DMS 273 (cell line): ENCODE measurements around the gene GAL3ST3.
"Not testable (repeated sequence)": the region's sequence is repeated elsewhere in the genome, so short reads cannot be mapped to it uniquely, and the experiment has no call there.

Experiments
- DNase-seq: peaks from one replicate; lab custom pipeline; 2025; ENCODE audit not compliant: unreplicated experiment; lab: John Stamatoyannopoulos, UW

GAL3ST3 gene

DNA sequence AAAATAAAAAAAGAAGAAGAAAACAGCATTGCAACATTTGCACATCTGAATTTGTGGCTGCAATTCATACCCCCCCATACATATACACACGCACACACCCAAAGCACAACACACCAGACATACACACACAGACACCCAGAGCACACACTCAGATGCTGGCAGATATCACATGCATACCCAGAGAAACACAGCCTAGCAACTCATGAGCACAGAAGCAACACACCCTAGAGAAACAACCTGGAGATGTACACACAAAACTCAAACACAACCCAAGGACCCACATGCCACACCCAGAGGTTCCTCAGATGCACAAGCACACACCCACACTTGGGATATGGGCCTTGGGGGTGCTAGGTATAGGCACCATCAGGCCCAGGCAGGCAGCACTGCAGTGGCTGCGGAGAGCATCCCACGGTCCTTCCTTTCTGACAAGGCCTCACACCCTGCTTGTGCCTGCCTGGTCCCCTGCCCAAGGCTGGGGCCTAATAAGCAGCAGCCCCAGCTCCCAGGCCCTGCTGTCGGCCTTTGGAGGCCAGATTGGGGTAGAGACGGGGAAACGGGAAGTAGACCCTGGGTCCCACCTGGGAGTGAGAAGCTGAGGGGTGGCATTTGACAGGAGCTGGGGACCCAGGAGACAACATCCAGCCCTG, 34.0 kb downstream of the GAL3ST3 start:
- DNase-seq, result peak; percentile 52

DNA sequence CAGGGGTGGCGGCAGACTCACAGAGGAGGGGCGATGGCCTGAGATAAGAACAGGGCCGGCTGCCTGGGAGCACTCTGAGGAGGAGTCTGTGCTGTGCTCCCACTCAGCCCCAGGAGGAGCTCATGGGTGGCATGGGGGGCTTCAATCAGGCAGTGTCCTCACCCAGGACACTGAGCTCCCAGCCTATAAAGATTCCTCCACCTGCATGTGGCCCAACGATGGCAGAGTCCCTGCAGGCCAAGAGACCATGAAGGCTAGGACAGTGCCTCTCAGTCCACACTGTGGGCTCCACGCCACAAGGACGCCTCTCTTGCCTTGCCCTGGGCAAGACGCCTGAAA, 35.2 kb downstream of the GAL3ST3 start:
- DNase-seq, result no peak

DNA sequence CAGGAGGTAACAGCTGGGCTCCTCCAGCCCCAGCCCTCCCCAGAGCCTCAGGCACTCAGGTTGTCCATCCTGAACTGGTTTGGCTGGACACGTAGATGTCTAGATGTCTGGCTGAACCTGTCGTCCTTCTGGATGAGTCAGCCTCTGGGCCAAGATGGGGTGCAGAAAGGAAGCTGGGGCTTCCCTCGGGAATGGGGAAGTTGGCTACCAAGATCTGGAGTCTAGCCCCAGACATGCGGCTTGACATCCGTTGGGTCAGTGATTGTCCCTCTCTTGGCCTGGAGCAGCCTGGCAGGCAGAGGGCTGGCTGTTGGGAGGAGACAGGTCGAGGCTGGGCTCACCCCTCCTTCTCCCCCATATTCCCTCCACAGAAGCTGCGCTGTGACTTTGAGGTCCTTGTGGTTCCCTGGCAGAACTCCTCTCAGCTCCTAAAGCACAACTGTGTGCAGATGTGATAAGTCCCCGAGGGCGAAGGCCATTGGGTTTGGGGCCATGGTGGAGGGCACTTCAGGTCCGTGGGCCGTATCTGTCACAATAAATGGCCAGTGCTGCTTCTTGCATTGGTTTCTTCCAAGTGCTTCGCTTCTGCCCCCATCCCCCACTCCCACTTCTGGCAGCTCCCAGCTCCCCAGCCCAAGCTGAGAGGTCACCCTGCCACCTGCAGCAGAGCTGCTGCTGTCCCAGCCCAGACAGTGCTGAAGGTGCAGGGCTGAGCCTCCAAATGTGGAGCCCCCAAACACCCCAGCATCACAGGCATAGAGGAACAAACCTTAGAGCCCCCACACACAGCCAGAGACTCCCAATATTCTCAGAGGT, 35.8 kb downstream of the GAL3ST3 start:
- no peak for DNase-seq

DNA sequence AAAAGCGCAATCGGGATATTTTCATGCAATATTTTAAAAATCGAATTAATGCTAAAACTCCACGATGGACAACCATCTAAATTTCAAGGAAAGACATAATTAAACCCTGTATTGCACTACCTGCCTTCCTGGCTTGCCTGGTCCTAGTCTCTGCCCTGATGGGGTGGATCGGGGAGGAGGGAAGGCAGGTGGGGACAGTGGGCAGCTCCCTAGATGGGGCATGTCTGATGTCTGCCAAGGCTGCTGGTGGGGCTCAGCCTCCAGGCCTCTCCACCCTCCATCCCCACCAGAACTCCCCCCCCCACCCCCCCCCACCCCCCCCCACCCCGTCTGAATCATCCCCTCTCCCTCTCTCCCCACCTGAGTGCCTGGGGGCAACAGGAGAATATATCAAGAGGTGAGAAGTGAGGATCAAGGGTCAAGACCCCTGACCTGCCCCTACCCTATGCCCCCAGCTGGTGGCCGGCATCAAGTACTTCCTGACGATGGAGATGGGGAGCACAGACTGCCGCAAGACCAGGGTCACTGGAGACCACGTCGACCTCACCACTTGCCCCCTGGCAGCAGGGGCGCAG, 36.5 kb downstream of the GAL3ST3 start:
- no peak for DNase-seq

DNA sequence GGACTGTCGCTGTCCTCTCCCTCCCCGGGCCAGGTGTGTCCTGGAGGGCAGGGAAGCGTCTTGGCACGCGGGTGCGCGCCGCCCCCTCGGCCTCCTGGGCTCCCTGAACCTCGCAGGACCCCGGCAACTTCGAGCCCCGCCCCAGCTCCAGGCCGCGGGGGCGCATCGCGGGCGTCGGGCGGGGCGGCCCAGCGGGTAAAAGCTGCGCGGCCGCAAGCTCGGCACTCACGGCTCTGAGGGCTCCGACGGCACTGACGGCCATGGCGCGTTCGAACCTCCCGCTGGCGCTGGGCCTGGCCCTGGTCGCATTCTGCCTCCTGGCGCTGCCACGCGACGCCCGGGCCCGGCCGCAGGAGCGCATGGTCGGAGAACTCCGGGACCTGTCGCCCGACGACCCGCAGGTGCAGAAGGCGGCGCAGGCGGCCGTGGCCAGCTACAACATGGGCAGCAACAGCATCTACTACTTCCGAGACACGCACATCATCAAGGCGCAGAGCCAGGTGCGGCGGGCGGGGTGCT, 37.1 kb downstream of the GAL3ST3 start, which contains the start of gene CST6:
CST6 (plus strand) TSS at position 224 of the 519 bp plus-strand sequence; CDS start at position 261, 37 bp downstream.
- DNase-seq, result no peak

DNA sequence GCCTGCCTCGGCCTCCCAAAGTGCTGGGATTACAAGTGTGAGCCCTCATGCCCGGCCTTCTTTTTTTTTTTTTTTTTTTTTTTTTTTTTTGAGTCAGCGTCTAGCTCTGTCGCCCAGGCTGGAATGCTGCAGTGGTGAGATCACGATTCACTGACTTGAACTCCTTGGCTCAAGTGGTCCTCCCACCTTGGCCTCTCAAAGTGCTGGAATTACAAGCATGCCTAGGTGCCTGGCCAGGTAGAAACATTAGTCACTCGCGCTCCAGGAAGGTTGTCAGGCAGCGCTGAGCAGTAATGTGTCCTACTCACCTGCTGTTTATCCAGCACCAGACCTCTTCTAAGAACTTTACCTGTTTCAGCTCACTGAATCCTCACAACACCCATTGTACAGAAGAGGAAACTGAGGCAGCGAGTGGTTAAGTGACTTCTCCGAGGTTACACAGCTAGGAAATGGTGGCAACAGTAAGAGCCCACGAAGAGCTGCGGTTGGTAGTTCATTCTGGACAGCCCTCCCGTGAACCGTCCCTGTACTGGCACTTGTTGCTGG, 37.6 kb downstream of the GAL3ST3 start:
- DNase-seq, result no peak

DNA sequence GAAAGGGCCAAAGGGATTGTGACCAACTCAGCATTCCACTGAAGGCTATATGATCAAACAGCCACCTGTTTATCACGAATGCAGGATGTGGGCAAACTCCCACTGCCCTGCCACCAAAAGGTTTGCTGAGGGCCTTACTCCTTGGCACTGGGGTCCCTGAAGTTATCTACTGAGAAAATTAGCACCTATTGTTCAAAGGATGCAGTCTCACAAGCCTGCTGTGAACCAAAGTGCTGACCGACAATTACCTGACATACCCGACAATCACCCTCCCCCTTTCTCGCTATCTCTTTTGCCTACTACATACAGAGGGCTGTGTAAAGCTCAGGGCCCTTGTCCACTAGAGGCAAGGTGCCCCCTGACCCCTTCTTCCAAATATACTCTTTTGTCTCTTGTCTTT, 38.9 kb downstream of the GAL3ST3 start:
- not testable (repeated sequence) for DNase-seq

DNA sequence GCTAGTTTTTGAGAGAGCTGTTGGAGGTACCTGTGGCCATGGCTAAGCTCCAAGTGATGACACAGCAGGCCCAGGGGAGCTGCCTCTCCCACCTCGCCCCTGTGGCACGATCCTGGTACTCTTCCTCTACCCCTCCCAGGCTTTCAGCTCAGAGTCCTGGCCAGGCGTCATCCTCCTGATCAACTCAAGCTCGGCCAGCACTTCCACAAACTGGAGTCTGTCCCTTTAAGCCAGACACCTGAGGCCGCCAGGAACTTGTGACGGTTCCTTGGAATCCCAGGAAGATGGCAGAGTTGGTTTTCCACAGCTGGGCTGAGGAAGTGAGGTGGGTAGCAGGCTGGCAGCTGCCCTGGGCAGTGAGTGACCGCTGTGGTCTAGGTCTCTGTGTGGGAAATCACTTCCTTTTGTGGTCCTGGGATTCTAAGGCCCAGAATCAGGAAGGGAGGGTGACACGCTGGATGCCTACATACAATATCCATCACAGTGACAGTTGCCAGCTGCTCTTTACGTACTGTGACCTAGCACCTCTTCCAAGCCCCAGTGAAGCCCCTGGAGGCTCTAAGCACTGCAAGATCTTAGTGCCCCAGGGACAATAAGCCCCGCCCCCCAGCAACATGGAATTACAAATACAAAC, 40.4 kb downstream of the GAL3ST3 start:
- DNase-seq, result no peak

DNA sequence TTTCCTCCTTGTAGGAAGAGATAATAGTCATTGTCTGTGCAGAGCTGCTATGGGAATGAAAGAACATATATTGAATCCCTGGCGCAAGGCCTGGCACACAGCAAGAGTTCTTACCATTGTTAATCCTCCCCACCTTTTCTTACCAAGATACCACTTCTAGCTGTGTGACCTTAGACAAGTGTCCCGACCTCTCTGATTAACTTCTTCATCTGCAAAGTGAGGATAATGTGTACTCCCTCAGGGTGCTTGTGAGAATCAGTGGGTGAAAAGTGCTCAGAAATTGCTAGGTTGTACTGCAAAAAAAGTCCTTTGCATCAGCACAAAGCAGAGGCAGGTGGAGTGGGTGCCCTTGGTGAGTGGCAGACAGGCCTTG, 40.9 kb downstream of the GAL3ST3 start:
- DNase-seq, result no peak

DNA sequence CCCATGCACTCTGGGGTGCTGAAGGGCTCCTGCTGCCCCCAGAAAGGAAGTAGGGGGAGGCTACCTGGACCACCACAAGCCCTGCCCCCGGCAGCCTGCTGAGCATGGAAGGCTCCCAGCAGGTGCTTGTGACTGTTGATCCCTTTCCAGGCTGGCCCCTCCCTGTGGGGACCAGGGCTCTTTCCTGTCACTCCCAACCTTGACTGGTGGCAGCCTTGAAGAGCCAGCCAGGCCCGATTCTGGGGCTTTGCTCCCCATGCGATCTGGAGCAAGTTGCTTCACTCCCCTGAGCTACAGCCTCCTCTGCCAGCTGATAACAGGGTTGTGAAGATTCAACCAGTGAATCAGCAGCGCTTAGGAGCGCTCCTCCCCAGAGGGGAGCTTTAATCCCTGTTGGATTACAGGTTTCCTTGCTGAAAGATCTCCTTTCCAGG, 41.7 kb downstream of the GAL3ST3 start:
- DNase-seq, result no peak

DNA sequence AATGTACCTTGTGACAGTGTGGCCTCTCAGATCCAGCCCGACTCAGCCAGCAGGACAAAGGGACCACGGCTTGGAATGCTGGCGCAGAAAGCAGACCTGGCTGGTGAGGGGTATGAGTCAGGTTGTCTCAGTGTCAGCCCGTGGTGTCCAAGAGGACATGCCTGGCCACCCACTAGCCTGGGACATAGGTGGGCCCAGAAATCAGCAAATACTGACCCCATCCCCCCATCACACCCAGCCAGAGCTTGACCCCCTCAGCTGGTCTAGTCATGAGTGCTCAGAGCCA, 42.1 kb downstream of the GAL3ST3 start:
- no peak for DNase-seq

DNA sequence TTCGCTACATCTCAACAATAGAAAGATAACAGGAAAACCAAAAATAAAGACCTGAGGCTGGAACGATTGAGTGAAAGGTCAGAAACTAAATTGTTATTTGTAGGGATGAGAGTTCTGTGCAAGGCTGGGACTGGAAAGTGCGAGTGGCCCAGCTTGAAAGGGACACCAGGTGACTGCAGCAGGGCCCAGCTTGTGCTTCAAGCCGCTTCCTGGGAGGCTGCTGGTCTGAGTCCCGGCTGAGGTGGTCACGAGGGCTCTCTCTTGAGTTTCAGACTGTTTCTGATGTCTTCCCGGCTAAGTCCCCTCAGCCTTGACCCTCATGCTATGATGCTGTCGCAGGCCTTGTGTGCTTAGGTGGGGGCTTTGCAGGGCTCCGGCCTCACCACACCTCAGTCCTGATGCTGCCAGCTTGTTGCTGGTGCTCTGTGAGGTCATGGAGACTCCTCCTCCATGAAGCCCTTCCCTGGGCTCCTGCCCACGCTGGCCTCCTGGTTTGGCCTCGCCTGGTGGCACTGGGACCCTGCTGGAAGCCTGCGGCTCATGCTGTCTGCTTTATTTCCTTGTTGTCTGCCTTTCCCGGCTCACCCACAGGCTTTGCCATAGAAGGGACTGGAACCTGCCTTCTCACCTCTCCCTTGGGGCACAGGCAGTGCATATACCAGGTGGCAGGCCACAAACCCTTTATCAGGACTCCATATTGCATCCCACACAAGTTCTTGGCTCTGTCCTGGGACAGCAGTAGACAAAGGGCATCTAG, 42.6 kb downstream of the GAL3ST3 start:
- no peak for DNase-seq

DNA sequence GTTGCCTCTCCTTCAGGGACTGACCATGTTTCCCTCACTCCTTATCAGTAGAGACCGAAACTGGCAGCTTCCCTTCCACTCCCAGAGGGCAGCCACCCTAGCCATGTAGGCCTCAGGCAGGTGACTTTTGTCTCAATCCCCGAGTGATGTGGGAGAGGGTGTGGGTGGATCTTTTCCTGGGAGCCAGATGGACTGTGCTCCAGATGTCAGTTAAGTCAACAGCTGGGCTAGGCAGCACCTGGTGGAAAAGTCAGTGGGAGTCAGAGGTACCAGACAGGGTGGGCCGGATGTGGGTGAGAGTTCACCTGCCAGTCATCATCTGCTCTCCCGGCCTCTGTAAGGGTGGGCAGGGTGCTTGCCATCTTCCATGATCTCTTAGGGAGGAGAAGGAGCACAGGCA, 44.8 kb downstream of the GAL3ST3 start:
- no peak for DNase-seq

DNA sequence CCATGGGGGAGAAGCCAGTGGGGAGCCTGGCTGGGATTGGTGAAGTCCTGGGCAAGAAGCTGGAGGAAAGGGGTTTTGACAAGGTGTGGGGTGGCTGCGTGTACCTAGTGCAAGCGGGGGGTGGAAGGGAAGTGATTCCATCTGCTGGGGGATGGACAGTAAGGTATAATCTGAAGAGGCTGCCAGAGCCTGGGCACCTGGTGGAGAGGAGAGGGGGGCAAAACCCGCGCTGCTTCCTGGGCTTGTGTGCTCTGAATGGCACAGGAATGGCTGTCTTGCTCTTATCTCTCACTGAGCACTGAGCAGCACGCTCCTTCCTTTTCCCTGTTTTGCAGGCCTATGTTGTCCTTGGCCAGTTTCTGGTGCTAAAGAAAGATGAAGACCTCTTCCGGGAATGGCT, 45.7 kb downstream of the GAL3ST3 start:
- no peak for DNase-seq

DNA sequence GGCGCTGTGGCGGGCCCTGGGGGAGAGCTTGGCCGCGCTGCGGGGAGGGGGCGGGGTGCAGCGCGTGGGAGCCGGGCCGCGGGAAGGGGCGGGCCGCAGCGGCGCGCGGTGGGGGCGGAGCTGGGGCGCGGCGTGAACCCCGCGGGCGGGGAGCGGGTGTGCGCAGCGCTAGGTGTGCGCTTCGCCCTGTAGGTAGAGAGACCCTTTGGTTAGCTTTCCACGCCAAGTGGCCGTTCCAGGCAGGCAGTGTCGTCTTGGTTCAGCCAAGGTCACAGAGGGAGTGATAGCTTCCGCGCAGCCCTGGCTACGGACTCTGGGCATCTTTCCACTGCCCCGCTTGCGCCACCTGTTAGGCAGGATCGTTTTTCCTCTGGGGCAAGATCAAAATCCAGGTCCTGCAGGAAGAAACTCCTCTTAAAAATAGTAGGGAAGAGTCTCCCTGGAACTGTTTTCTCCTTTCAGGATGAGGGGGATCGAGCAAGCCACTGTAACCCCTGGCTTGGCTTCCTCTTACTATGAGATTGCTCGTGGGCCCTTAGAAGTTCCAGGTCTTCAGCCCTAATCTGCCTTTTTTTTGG, 46.2 kb downstream of the GAL3ST3 start:
- DNase-seq, result peak; percentile 74

DNA sequence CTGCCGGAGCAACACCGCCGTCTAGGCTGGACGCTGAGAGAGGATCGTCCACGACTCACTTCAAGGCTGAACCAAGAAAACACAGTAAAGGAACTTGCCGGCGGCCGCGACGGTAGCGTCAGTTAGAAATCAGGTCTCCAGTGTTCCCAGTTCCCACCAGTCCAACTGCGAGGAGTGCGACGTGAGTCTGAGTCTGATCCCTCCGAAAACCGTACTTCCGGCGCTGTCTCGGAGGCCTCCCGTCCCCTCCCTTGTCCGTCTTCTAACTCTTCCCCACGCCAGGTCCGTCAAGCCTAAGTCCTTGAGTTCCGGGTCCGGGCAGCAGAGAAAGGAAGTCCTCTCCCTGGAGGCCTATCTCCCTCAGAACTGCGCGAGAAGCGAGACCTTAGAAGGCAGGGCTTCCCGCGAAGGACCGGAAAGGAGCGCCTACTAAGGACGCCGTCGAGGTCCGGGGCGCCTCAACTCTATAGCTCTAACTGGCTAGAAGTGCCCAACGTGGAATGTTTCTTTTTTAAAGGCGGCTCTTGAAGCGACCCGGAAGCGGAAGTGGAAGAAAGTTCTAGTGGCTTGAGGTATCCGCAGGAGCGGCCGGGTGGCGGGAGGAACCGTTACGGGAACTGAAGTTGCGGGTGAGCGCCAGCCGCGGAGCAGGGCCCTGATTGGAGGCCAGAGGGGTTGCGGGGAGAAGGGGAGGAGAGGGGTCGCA, 46.9 kb downstream of the GAL3ST3 start, which contains the start of the genes BANF1 and EIF1AD:
BANF1 (plus strand) TSS at position 562 of the 706 bp plus-strand sequence. CDS start 748 bp downstream, outside the sequence.
EIF1AD (minus strand) TSS at position 216 of the 706 bp plus-strand sequence. CDS start 1,768 bp downstream, outside the sequence.
- peak; percentile 97 for DNase-seq

DNA sequence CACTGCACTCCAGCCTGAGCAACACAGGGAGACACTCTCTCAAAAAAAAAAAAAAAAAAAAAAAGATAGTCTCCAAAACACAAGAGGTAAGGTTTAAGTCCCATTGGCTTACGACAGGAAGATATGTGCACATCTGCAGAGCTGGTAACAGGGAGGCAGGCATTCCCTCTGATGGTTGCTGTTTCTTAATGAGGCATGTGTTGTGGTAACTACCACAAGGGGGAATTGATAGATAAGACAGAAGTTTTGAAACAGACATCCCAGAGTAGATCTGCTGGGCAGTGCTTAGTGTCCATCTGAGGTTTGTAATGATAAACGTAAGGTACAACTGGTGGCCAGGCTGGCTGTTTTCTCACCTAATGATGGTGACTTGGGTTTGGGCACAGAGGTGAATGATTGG, 51.7 kb downstream of the GAL3ST3 start:
- DNase-seq, result no peak

DNA sequence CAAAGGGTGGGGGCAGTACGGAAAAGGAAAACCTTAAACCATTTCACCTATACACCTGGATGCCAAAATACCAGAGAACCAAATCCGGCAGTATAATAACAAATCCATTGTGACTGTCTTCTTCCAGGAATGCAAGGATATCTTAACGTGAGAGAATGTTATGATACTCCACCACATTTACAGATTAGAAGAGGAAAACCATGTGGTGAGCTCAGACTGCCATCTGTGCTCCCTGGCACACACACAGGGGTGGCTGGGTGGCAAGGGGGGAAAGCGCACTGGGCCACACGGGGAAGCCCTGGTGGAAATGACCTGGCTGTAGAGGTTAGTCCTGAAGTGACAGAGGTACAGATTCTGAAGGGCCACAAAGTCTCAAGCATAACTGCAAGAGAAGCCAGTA, 56.9 kb downstream of the GAL3ST3 start:
- peak; percentile 68 for DNase-seq
